GM12865 (cell line): Measurements from ENCODE around the gene CFAP20.

ENCODE experiments used
- DNase-seq: peaks from one replicate; pipeline ENCODE4 v3.0.0; 2010; ENCODE audit warnings: low read depth
- H3K4me3 ChIP-seq: 2 replicates; pipeline ENCODE4 v1.5.1; 2011; ENCODE audit warnings: mild to moderate bottlenecking, low read depth, low read length, control low read depth
- TF ChIP-seq, protein P1 (sequence below): IDR thresholded peaks from 2 replicates; pipeline ENCODE4 v1.5.1; 2011; ENCODE audit warnings: low read length, control low read depth, low read depth, inconsistent platforms; ENCODE audit not compliant: insufficient read depth; ENCODE audit errors: missing control alignments

The CFAP20 gene

GRCh38 chr16:58125781-58126335 lies 3.3 kb downstream of the CFAP20 start:
- DNase-seq: no peak
- TF ChIP-seq, protein P1, sequence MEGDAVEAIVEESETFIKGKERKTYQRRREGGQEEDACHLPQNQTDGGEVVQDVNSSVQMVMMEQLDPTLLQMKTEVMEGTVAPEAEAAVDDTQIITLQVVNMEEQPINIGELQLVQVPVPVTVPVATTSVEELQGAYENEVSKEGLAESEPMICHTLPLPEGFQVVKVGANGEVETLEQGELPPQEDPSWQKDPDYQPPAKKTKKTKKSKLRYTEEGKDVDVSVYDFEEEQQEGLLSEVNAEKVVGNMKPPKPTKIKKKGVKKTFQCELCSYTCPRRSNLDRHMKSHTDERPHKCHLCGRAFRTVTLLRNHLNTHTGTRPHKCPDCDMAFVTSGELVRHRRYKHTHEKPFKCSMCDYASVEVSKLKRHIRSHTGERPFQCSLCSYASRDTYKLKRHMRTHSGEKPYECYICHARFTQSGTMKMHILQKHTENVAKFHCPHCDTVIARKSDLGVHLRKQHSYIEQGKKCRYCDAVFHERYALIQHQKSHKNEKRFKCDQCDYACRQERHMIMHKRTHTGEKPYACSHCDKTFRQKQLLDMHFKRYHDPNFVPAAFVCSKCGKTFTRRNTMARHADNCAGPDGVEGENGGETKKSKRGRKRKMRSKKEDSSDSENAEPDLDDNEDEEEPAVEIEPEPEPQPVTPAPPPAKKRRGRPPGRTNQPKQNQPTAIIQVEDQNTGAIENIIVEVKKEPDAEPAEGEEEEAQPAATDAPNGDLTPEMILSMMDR: no peak
- H3K4me3 ChIP-seq: no peak overlapping the region

DNA sequence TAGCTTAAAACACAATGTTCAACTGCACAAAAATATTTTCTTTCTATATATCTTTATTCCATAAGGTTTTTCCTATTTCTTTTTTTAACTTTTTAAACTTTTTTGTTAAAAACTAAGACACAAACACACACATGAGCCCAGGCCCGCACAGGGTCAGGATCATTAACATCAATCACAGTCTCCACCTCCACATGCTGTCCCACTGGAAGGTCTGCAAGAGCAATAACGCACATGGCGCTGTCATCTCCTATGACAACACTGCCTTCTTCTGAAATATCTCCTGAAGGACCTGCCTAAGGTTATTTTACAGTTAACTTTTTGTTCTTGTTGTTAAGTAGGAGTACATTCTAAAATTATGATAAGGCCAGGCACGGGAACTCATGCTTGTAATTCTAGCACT lies 4.1 kb downstream of the CFAP20 start:
- no peak overlapping the region for H3K4me3 ChIP-seq
- TF ChIP-seq, protein P1: no peak
- DNase-seq: no peak

DNA sequence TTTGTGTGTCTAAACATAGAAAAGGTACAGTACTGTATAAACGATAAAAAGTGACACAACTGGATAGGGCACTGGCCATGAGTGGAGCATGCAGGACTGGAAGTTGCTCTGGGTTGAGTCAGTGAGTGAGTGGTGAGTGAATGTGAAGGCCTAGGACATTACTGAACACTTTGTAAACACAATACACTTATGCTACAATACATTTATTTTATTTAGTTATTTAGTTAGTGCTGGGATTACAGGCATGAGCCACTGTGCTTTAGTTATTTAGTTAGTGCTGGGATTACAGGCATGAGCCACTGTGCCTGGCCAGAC lies 4.6 kb downstream of the CFAP20 start:
- TF ChIP-seq, protein P1: no peak
- no peak overlapping the region for H3K4me3 ChIP-seq
- DNase-seq: no peak

GRCh38 chr16:58123896-58124600 lies 5.1 kb downstream of the CFAP20 start:
- no peak for DNase-seq
- H3K4me3 ChIP-seq: no peak overlapping the region
- TF ChIP-seq, protein P1: no peak

DNA sequence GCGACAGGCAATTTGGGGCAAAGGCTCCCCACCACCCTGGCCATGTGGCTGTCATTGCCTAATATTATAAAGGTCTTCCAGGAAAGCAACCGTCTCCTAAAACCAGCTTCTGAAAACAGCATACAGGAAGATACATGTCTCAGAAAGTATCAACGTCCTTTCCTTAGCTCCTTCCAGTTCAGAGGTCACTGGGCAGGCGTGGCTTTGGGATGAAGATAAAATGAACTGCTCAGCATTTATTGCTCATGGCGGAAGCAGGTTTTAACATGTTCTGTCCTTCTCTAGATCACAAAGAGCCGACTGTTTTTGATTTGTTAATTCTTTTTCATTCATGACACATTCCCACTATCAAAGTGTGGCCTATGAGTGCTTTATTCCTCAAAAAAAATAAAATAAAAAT lies 8.0 kb downstream of the CFAP20 start:
- TF ChIP-seq, protein P1: no peak
- no peak for DNase-seq
- no peak overlapping the region for H3K4me3 ChIP-seq

GRCh38 chr16:58120234-58120633 lies 8.9 kb downstream of the CFAP20 start:
- no peak overlapping the region for H3K4me3 ChIP-seq
- TF ChIP-seq, protein P1: no peak
- DNase-seq: no peak

GRCh38 chr16:58119509-58119845 lies 9.7 kb downstream of the CFAP20 start:
- DNase-seq: no peak
- H3K4me3 ChIP-seq: no peak overlapping the region
- TF ChIP-seq, protein P1: no peak
